Ascending aorta (tissue), 2 donors: ENCODE data around the gene CS. TPM values are rescaled to one million over a fixed set of nuclear protein-coding genes. Genes with fewer than 3 reads are reported as not detected.
A peak's percentile ranks its signal among the peaks of the same experiment; 100 is the strongest.
"Not testable (repeated sequence)": the region's sequence is repeated elsewhere in the genome, so short reads cannot be mapped to it uniquely, and the experiment has no call there.

Source experiments
- DNase-seq, 2 donors: peaks; one replicate each; pipeline ENCODE4 v3.0.0-alpha.2; 2019; ENCODE audit warnings: low spot score in 2 of 2
- H3K27ac ChIP-seq, 2 donors: fragments of 200-600 bp; sonication (generic); one replicate each; pipeline ENCODE4 v1.5.1; 2016 to 2017; ENCODE audit warnings: mild to moderate bottlenecking in 1 of 2
- H3K27me3 ChIP-seq: fragments of 200-600 bp; sonication (generic); one replicate; pipeline ENCODE4 v1.5.1; 2017
- H3K36me3 ChIP-seq, 2 donors: fragments of 200-600 bp; sonication (generic); one replicate each; pipeline ENCODE4 v1.5.1; 2016
- H3K4me1 ChIP-seq, 2 donors: fragments of 200-600 bp; sonication (generic); one replicate each; pipeline ENCODE4 v1.5.1; 2016 to 2017; ENCODE audit warnings: mild to moderate bottlenecking in 1 of 2
- H3K4me3 ChIP-seq, 2 donors: fragments of 200-600 bp; sonication (generic); one replicate each; pipeline ENCODE4 v1.5.1; 2016 to 2017; ENCODE audit warnings: mild to moderate bottlenecking in 1 of 2
- H3K9me3 ChIP-seq, 2 donors: fragments of 200-600 bp; sonication (generic); one replicate each; pipeline ENCODE4 v1.5.1; 2016
- CTCF ChIP-seq, 3 experiments: fragments of 200-600 bp in 2 of 3; fragments of 450-650 bp in 1 of 3; sonication (generic) in 2 of 3; IDR thresholded peaks; one replicate each; pipeline ENCODE4 v1.5.1; 2016 to 2019; ENCODE audit warnings: antibody characterized with exemption in 3 of 3, mild to moderate bottlenecking in 1 of 3, moderate library complexity in 1 of 3
- intact Hi-C: fragments of 100-400 bp; cut with DNase I; formaldehyde crosslinking; loops from one replicate; pipeline ENCODE4 v1.15.1; 2023
- total RNA-seq: library from RNA; depleted of rRNA; stranded (reverse); fragments of >200 nt; gene quantifications from one replicate; pipeline ENCODE4 v1.1.0, GENCODE V29; 2016

The CS gene
- total RNA-seq, 1 donor from 2014 or later, result 55.2 TPM

DNA sequence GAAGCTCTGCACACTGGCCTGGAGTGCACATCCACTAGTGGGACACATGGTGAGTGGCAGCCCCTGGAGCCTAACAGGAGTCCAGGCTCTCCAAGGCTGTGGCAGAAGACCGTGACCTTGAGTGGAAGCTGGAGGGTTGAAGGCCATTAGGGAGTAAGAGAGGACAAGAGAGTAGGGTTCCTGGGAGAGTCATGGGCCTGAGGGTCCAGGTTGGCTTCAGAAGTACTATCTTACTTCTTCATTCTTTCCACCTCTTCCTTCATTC, 39.0 kb upstream of the CS start:
- Histone ChIP-seq H3K27ac (no peak overlapping the region), H3K27me3 (no peaks in the 10 kb centered on the region), H3K4me1 (peaks cover 0 to 3% of the 10 kb centered on the region in 2 donors), H3K36me3 (peaks cover 11 to 27% of the 10 kb centered on the region in 2 donors), H3K9me3 (no peaks in the 10 kb centered on the region), H3K4me3 (no peak overlapping the region)
- DNase-seq, result no peak
- intact Hi-C loops, result no loop called here
- TF ChIP-seq CTCF (IDR thresholded peaks at IDR 0.05), result no peak

DNA sequence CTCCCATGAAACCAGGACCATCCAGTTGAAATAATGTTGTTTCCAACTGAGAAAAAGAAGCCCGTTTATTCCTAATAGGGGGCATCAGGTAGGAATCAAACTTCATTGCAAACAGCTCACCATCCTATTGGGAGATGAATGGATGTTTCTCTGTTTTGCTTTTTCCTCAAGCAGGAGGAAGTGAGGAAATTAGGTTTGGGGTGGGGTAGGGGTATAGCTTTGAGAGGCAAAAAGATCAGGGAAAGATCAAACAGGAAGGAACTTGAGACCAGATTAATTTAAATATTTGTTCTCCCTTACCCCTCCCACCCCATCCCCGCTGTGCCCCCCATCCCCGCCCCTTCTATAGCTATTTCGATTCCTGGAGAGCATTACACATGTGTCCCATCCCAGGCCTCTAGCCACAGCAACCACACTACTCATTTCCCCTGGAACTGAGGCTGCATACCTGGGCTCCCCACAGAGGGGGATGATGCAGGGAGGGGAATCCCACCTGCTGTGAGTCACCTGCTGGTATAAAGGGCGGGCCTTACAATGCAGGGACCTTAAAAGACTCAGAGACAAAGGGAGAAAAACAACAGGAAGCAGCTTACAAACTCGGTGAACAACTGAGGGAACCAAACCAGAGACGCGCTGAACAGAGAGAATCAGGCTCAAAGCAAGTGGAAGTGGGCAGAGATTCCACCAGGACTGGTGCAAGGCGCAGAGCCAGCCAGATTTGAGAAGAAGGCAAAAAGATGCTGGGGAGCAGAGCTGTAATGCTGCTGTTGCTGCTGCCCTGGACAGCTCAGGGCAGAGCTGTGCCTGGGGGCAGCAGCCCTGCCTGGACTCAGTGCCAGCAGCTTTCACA, 38.4 kb upstream of the CS start, which contains the start of gene IL23A:
Gene IL23A, plus strand, starts transcription at position 577 of the 850 bp plus-strand sequence. Its CDS starts 161 bp downstream, at position 738.
- DNase-seq, result no peak
- Histone ChIP-seq H3K9me3 (no peaks in the 10 kb centered on the region), H3K4me3 (no peak within 1 kb of the TSS), H3K27ac (no peak within 1 kb of the TSS), H3K27me3 (no peaks in the 10 kb centered on the region), H3K36me3 (peaks cover 5 to 22% of the 10 kb centered on the region in 2 donors), H3K4me1 (peaks cover 0 to 3% of the 10 kb centered on the region in 2 donors)
- TF ChIP-seq CTCF (IDR thresholded peaks at IDR 0.05), result no peak
- intact Hi-C loops, result no loop called here

GRCh38 chr12:56337753-56338251, 37.7 kb upstream of the CS start:
- Histone ChIP-seq H3K36me3 (peaks cover 0 to 14% of the 10 kb centered on the region in 2 donors), H3K4me3 (no peak overlapping the region), H3K27me3 (no peaks in the 10 kb centered on the region), H3K27ac (no peak overlapping the region), H3K9me3 (no peaks in the 10 kb centered on the region), H3K4me1 (peaks cover 2 to 6% of the 10 kb centered on the region in 2 donors)
- intact Hi-C loops, result no loop called here
- no peak for TF ChIP-seq CTCF (IDR thresholded peaks at IDR 0.05)
- no peak for DNase-seq

GRCh38 chr12:56336361-56337167, 36.4 kb upstream of the CS start:
- H3K9me3 ChIP-seq, result no peaks in the 10 kb centered on the region
- H3K4me1 ChIP-seq, result peaks cover 3 to 6% of the 10 kb centered on the region in 2 donors
- no peak for DNase-seq
- intact Hi-C loops, result no loop called here
- no peak overlapping the region for H3K4me3 ChIP-seq
- no peaks in the 10 kb centered on the region for H3K27me3 ChIP-seq
- no peak overlapping the region for H3K27ac ChIP-seq
- H3K36me3 ChIP-seq, result peaks cover 0 to 4% of the 10 kb centered on the region in 2 donors
- no peak for TF ChIP-seq CTCF (IDR thresholded peaks at IDR 0.05)

GRCh38 chr12:56335527-56335926, 35.4 kb upstream of the CS start:
- H3K27me3 ChIP-seq, DNase-seq, H3K27ac ChIP-seq, H3K4me1 ChIP-seq, H3K9me3 ChIP-seq, intact Hi-C loops, H3K4me3 ChIP-seq, H3K36me3 ChIP-seq: not testable (repeated sequence)

DNA sequence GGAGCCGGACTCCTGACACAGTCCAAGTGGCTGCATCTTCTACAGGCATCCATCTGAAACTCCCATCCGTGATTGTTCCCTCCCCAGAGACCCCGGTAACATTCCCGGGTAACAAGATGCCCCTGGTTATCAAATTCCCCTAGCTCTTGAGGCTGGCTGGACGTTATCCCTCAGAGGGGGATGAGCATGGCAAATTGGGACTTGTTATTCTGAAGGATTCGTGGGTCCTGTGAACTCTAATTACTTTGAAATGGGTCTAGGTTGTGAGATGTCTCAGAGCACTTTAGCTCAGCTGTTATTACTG, 34.3 kb upstream of the CS start:
- Histone ChIP-seq H3K27ac (peak overlapping the region; percentile 94 to 99), H3K27me3 (no peaks in the 10 kb centered on the region), H3K9me3 (no peaks in the 10 kb centered on the region), H3K36me3 (no peaks in the 10 kb centered on the region), H3K4me3 (peak overlapping the region; percentile 62 to 67), H3K4me1 (peaks cover 3 to 6% of the 10 kb centered on the region in 2 donors)
- DNase-seq, result no peak
- TF ChIP-seq CTCF (IDR thresholded peaks at IDR 0.05), result no peak
- intact Hi-C loops, result loop anchor here (1.0 kb wide), 1 partner anchor 26 kb away; the partner anchor contains the start of gene STAT2
